GM19035 (cell line): ENCODE measurements around the gene DDX10.

Source experiments
- ATAC-seq: cut with Tn5 transposase; IDR thresholded peaks from one replicate; pipeline ENCODE4 v1.9.1; 2021; ENCODE audit not compliant: unreplicated experiment

The DDX10 gene

DNA sequence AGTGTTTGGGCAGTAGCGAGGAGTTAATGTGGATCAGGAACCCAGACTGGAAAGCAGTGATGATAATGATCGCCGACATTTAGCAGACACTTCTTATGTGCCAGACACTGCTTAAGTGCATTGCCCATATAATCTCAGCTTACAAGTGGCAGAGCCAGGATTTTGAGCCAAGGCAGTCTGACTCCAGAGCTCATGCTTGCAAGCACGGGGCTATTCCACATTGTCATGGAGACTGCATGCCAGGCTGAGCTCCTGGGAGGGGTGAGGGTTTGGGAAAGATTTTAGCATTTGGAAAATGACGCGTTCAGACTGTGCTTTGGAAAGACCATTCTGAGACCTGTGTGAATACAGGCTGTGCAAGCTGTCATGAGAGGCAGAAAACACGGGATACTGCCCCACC, 302.7 kb downstream of the DDX10 start:
- no peak for ATAC-seq

DNA sequence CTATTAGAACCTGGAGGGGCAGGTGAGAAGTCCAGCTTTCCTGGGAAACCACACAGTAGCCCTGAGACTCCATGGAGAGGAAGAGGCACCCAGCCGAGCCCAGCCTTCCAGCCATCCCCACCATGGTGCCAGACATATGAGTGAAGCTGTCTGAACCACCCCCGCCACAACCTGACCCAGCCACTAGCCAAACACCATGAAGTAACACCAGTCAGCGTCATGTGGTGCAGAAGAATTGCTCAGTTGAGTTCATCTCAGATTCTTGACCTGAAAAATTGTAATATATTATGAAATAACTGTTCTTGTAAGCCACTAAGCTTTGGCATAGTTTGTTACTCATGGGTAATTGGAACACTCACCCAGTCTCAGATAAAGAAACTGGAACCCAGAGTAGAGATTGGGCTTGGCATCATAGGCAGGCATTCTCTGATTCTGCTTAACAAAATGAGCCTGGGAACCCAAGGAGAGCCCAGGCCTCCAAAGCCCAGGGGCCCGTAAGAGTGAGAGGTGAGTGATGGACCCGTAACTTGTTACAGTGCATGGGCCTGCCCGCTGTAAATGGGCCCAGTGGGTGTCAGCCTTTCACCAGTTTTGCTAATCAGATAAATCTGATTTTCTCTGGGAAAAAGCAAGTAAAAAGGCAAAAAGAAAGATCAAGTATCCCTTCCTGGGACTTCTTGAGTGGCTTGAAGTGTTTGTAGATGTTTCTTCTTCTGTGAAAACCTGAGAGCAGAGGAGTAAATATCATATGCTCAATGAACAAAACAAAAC, 305.5 kb downstream of the DDX10 start:
- no peak for ATAC-seq

DNA sequence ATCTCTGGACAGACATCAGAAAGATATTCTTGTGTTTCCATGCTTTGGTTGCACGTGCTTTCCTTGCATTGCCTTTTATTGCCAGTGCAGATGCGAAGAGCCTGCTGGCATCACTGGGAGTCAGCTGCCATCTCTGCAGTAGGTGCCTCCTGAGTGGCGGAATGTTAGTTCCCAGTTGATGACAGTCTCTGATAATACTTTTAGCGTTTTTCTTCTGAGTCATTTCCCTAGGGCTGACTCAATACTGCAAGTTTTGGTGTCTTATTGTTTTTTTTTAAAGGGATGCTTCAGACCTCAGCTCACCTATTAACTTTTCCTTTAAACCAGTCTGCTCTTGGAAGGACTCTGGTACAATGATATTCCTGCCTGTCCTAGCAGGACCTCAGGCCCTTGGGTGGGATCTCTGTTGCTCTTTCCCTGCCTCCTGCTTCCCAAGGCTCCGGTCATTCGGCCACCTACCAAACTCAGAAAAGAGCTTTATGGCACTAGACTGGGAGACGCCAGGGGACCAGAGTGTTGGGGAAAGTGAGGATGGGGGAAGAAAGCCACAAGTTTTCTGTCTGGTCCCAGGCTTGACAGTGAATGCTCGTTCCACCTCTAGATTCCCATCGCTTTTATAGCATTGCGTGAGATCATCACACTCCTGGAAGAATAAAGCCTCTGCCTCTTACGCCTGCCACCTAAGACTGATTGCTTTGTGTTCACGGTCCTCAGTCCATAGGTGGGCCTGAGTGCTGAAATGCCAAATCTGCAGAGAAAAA, 308.7 kb downstream of the DDX10 start:
- no peak for ATAC-seq

DNA sequence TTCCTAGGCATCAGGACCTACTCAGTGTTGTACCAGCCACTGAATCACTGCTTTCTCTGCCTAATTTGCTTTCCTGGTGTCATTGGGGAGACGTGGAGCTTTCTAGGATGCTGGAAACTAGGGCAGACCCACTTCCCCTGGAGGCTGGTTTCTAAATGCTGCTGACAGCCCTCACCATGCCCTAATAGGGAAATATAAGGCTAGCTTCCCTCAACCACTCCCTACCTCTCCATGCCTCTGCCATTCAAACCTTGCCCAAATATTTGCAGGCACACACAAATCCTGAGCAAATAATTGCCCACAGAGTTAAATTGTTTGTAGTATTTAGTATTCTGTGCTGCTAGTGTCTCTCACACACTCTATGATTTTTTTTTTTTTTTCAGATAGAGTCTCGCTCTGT, 310.2 kb downstream of the DDX10 start:
- no peak for ATAC-seq

DNA sequence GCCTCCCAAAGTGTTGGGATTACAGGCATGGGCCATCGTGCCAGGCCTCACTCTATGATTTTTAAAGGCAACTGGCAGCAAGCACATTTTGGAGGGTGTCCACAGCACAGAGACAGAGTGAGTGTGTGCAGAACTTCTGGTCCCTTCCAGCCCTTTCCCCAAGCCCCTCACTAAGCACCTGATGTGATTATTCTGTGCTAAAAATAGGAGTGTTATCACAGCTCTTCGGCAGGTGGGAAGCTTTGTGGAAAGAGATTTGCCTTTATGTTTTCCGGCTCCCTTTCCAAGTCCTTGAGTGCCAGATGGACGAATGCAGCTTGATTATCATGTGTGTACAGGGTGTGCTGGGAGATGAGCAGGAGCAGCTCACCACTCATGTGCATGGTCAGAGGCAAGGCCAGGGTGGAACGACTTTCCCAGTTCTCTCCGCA, 310.8 kb downstream of the DDX10 start:
- no peak for ATAC-seq

DNA sequence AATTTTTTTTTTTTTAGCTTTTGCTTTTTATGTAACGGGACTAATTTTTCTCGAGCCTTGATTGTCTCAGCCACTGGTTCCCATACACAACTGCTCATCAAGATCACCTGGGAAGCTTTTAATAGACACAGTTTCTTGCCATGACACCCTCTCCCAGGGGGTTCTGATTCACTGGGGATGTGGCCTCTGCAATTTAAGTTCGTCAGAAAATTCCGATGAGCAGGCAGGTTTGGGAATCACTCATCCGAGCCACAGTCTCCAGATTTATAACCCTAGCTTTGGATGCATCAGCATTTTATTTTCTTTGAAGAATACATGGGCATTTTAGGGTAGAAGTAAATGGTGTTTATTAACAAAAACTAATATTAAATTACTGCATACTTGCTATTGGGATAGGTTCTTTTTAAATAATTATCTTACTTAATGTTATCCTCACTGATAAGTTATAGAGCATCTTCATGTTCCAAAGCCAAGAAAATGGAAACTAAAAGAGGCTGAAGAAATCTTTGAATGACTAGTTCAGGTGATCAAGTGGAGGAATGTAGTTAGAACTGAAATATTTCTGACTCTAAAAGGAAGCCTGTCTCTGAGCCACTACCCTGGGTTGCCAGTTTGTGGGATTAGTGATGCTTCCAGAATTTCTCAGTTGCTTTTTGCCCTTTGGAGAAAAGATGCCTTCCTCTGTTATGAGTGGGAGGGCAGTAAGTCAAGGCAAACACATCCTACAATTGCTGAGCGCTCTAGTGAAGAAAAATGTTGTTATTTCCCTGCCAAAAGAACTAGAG, 319.0 kb downstream of the DDX10 start:
- no peak for ATAC-seq

DNA sequence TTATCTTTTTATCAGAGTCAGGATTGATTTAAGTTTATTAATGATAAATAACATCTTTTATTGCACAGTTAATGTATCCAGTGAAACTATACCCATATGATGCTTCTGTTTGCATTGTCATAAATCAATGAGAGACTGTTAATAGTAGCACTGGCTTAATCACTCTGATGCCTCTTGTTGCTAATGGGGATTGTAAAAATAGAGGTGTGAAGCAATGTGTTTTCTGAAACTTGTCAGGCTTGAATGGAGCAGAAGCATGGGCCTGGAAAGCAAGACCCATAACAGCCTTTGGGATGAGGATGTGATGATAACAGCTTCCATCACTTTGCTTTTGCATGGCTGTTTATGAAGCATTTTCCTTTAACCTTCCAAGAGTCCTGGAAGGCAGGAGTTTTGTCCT, 319.7 kb downstream of the DDX10 start:
- no peak for ATAC-seq

DNA sequence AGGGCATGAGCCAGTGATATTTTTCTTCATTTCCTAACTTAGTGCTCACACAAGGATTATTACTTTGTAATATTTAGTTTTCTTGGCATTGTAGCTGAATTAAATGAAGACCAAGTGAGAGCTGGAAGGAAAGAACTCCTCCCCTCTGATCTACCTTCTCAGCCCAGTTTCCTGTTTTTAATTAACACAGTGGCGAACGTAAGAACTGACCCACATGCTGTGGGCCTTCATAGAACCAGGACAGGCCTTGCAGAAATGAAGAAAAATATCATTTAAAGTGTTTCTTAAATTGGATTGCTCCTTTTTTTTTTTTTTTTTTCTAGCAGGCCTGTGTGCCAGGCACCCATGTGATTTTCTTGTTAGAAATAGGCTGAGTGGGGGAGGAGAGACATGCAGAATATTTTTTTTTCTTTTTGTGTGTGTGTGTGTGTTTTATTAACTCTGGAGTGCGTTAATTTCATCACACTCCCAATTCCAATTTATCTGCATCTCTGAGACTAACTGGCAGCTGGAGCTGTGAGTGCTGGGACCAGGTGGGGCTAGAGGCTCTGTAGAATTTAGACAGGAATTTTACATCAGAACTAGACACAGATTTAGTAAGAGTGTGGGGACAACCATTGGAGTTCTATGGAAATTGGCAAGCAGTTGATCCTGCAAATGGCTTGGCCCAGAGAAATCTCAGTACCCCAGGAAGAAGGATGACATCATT, 320.5 kb downstream of the DDX10 start:
- ATAC-seq = no peak

DNA sequence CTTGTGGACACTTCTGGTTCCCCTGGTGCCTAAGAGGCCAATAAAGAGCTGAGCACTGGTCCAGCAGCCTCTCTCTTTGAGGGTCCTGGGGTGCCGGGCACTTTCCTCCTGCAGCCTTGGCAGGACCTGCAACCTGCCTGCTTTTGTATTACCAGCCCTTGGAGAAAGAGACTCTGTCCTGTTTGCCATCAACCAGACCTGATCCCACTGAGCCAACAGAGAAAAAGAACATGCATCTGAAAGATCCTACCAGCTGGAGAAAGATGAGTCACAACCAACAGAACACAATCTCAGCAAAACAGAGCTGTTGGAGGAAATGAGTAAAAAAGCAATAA, 321.0 kb downstream of the DDX10 start:
- ATAC-seq = no peak
